GM18867 (cell line): Measurements from ENCODE around the gene C20orf173.
"Not testable (repeated sequence)": the region's sequence is repeated elsewhere in the genome, so short reads cannot be mapped to it uniquely, and the experiment has no call there.

Experiments used
- ATAC-seq: cut with Tn5 transposase; IDR thresholded peaks from one replicate; pipeline ENCODE4 v1.9.1; 2021; ENCODE audit warnings: mild to moderate bottlenecking, moderate library complexity; ENCODE audit not compliant: unreplicated experiment

C20orf173 gene

GRCh38 chr20:35547329-35547728, 17.9 kb upstream of the C20orf173 start:
- no peak for ATAC-seq

GRCh38 chr20:35546127-35546526, 16.7 kb upstream of the C20orf173 start:
- ATAC-seq = no peak

GRCh38 chr20:35544941-35545340, 15.5 kb upstream of the C20orf173 start:
- ATAC-seq = not testable (repeated sequence)

- no peak for ATAC-seq
These were observed 15.0 kb upstream of the C20orf173 start for GRCh38 chr20:35544436-35544835.

- no peak for ATAC-seq
These were observed 13.5 kb upstream of the C20orf173 start for GRCh38 chr20:35542990-35543389.

- peak; percentile 93 for ATAC-seq
These were observed 12.6 kb upstream of the C20orf173 start, which contains the start of gene ERGIC3 for GRCh38 chr20:35541783-35542662. Gene ERGIC3 (plus strand): TSS chr20:35542078. CDS start chr20:35542098, 20 bp downstream.

- no peak for ATAC-seq
These were observed 11.8 kb upstream of the C20orf173 start for GRCh38 chr20:35541118-35541782.

- no peak for ATAC-seq
These were observed 10.3 kb upstream of the C20orf173 start for GRCh38 chr20:35539756-35540212.

- no peak for ATAC-seq
These were observed 2.2 kb downstream of the C20orf173 start for GRCh38 chr20:35527122-35527769.

- ATAC-seq = no peak
These were observed 3.8 kb downstream of the C20orf173 start for GRCh38 chr20:35525639-35526038.

GRCh38 chr20:35523298-35523888, 6.1 kb downstream of the C20orf173 start:
- ATAC-seq = no peak

- ATAC-seq = no peak
These were observed 10.5 kb downstream of the C20orf173 start for GRCh38 chr20:35518955-35519354.

GRCh38 chr20:35517767-35518166, 11.7 kb downstream of the C20orf173 start:
- not testable (repeated sequence) for ATAC-seq

- no peak for ATAC-seq
These were observed 12.3 kb downstream of the C20orf173 start for GRCh38 chr20:35517125-35517524.

- ATAC-seq = no peak
These were observed 13.4 kb downstream of the C20orf173 start for GRCh38 chr20:35515949-35516645.

GRCh38 chr20:35515341-35515740, 14.1 kb downstream of the C20orf173 start:
- no peak for ATAC-seq

GRCh38 chr20:35514371-35514932, 15.0 kb downstream of the C20orf173 start:
- no peak for ATAC-seq

GRCh38 chr20:35511814-35512420, 17.5 kb downstream of the C20orf173 start:
- ATAC-seq = no peak

- no peak for ATAC-seq
These were observed 18.3 kb downstream of the C20orf173 start for GRCh38 chr20:35510951-35511735.
